ENCODE results near the gene CCDC191.

Gene CCDC191

GRCh38 chr3:113966172-113966571 is 90.2 kb downstream of the CCDC191 start:
- DNase-seq (ENCODE audit: low spot score): no peak

GRCh38 chr3:113963879-113964278 is 92.4 kb downstream of the CCDC191 start:
- DNase-seq (ENCODE audit: low spot score): no peak

- no peak for DNase-seq (ENCODE audit: low spot score)
These were observed 102.1 kb downstream of the CCDC191 start for GRCh38 chr3:113954091-113954685.

GRCh38 chr3:113953677-113954076 is 102.6 kb downstream of the CCDC191 start:
- no peak for DNase-seq (ENCODE audit: low spot score)

- no peak for DNase-seq (ENCODE audit: low spot score)
These were observed 103.4 kb downstream of the CCDC191 start for GRCh38 chr3:113952921-113953320.

- no peak for DNase-seq (ENCODE audit: low spot score)
These were observed 108.1 kb downstream of the CCDC191 start for GRCh38 chr3:113948015-113948917.

GRCh38 chr3:113947372-113948014 is 108.8 kb downstream of the CCDC191 start, which contains the start of gene ZDHHC23:
Gene ZDHHC23 (plus strand): TSS chr3:113948013. CDS start chr3:113948803, 790 bp downstream.
- peak; percentile 27 for DNase-seq (ENCODE audit: low spot score)

GRCh38 chr3:113946831-113947230 is 109.5 kb downstream of the CCDC191 start:
- DNase-seq (ENCODE audit: low spot score): no peak

GRCh38 chr3:113927556-113927955 is 128.8 kb downstream of the CCDC191 start:
- no peak for DNase-seq (ENCODE audit: low spot score)

- DNase-seq (ENCODE audit: low spot score): no peak
These were observed 141.7 kb downstream of the CCDC191 start for GRCh38 chr3:113914646-113915045.
